NCI-H128 (cell line): Measurements from ENCODE around the gene LRMDA.
"Not testable (repeated sequence)": the region's sequence is repeated elsewhere in the genome, so short reads cannot be mapped to it uniquely, and the experiment has no call there.

Experiments used
- DNase-seq: peaks from one replicate; lab custom pipeline; 2025; ENCODE audit not compliant: unreplicated experiment; lab: John Stamatoyannopoulos, UW

LRMDA gene

DNA sequence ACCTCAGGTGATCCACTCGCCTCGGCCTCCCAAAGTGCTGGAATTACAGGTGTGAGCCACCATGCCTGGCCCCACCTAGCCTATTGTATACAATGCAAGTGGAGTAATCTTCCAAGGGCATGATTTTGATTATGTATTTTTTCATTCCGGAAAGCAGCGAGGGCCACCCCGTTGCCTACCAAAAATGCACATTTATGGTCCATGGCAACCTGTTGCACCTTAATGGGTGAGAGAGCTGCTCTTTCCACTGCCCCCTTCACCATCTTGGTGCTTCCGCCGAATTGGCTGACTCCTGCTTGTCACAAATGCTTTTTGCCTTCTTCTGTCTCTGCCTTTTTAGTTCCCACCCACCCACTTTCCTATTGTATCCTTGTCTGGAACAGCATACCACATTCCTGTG is 699.5 kb downstream of the LRMDA start:
- DNase-seq = no peak

DNA sequence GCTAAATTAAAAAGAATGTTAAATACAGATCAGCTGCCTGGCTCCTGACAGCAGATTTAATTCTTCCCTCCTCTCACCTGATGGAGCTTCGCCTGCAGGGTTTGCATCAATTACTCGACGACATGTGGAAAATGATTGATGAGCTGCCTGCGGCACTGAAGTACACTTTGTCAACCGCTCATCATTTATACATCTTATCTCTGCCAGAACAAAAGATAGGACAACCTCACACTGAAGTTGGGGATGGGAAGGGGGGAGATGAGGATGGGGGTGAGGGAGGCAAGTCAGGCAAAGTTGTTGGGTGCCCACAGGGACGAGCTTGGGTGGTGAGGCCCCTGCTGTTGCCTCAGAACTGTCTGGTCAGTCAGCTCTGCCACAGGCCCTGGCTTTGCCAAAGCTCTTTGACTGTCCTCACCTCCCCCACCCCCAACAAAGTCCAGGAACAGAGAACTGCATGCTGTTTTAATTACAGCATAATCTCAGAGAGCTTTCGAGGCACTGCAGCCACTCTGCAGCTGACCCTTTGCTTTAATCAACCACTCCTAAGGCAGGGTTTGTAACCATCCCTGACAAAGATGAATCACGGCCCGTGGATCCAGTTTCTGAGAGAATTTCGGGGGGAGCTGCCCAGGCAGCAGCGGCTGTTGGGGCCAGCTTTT is 702.3 kb downstream of the LRMDA start:
- peak; percentile 8 for DNase-seq

DNA sequence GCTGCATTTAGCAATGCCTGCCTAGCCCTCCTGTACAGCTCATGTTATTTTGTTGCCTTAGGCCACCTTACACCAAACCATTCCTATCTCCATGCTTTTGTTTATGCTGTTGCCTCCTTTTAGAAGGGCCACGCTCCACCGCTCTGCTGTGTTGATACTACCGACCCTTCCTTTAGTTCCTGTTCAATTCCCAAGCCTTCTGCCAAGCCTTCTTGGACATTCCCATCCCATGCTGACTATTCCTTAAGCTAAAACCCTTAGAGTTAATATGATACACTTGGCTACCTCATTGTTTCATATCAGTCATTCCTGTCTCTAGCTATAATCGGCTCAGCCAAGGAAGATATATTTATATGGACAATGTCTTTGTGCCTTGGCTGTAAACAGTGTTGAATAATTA is 705.5 kb downstream of the LRMDA start:
- no peak for DNase-seq

DNA sequence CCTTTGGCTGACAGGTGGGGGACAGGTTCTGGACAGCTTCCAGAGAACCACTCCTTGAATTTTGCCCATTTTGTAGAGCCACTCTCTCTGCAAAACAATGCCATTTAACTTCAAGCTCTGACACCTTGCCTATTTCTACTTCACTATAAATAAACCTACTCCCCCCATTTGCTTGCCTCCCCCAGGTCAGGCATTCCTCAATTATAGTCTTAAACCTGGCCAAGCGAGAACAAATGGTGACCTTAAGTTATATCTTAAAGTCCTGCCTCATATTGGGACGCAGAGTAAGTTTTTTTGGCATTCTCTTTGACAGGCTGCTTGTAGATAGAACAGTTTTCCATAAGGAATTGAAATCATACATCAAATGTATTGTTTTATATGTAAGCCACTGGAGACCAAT is 706.9 kb downstream of the LRMDA start:
- no peak for DNase-seq

DNA sequence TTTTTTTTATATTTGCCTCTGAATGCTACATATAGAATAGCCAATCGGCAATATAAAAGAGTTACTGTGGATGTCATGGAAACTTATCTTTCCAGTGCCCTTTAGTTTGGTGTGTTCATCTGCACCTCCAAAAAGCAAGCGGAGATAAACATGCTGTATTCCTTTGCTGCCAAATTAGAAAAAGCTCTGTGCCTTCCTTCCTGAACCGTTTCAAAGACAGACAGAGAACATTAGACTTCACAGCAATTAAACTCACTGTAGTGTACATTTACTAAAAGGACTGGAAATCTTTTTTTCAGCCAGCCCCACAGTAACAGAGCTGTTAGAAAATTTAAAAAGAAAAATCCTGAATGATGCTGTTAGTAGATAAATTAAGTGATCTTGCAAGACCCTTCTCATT is 707.5 kb downstream of the LRMDA start:
- DNase-seq = no peak

DNA sequence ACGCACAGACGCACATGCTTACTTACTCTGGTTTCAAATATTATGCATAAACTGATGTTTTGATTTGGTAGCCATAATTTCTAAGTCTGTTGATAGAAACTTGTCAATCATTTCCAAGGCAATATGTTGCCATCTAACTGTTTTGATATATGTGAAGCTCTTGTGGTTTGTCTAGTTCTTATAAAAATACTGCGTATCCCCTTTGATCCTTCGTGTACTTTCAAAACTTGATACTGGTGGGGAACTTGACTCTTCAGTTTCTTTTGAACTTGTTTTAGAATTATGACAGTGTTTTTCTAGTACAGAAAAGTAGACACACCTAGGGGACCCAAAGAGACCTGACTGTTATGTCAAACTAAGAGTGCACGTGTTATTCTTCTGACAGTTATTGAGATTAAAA is 708.0 kb downstream of the LRMDA start:
- DNase-seq = no peak

DNA sequence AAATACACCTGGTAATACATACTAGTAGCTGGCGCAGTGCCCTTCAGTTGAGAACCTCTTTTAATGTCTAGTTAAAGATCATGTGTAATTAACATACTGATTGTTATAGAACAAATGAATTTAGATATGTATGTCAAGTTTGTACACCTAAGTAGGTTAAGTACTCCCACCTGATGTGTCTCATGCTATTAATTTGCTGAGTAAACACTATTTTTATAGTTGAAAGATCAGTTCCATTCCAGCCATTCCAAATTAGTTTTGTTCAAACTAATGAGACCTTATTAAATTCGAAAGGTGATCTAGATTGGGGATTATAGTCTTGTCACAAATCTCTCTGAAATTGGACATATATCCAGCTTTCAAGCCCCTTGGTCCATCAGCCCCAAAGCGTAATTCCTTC is 710.0 kb downstream of the LRMDA start:
- no peak for DNase-seq

DNA sequence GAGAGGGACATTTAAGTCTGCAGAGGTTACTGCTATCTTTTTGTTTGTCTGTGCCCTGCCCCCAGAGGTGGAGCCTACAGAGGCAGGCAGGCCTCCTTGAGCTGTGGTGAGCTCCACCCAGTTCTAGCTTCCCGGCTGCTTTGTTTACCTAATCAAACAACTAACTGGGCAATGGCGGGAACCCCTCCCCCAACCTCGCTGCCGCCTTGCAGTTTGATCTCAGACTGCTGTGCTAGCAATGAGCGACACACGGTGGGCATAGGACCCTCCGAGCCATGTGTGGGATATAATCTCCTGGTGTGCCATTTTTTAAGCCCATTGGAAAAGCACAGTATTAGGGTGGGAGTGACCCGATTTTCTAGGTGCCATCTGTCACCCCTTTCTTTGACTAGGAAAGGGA is 716.8 kb downstream of the LRMDA start:
- DNase-seq = not testable (repeated sequence)

DNA sequence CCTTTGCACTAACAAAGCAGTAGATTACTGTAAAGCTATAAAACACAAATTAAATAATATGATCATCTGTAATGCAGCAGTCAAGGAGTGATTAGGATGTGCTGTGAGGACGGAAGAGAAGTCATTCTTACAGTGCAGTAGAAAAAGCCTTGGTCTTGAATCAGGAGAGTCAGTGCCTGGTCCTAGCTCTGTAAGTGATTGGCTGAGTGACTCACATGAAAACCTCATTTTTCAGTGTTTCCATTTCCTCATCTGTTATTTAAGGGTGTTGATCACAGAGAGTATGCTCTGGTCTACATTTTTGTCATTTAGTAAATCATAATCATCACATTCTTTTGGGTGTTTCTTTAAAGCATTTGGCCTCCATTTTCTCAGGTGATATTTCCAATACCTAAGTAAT is 717.8 kb downstream of the LRMDA start:
- DNase-seq = no peak

DNA sequence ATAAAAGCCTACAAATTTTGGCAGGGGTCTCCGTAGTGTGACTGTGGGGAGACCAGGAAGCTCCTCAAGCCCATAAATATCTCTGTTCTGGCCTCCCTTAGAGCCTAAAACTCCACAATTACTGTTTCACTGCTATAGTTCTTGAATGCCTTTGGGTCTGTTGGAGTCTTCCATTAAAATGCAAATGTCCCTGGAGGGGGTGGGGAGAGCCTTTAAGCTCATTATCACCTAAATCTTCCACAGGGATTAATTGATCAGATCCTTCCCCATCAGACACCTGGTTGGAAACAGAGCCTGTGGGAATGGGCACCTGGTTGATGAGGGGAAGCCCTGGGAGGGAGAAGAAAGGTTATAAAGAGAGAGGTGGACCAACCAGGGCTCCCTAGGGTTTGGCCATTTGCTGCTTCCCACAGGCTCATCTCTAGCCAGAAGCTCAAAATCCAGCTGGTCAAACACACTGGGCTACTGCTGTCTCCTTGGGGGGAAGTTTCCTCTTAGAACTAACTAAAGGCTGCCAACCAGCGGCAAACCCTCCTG is 718.2 kb downstream of the LRMDA start:
- no peak for DNase-seq

DNA sequence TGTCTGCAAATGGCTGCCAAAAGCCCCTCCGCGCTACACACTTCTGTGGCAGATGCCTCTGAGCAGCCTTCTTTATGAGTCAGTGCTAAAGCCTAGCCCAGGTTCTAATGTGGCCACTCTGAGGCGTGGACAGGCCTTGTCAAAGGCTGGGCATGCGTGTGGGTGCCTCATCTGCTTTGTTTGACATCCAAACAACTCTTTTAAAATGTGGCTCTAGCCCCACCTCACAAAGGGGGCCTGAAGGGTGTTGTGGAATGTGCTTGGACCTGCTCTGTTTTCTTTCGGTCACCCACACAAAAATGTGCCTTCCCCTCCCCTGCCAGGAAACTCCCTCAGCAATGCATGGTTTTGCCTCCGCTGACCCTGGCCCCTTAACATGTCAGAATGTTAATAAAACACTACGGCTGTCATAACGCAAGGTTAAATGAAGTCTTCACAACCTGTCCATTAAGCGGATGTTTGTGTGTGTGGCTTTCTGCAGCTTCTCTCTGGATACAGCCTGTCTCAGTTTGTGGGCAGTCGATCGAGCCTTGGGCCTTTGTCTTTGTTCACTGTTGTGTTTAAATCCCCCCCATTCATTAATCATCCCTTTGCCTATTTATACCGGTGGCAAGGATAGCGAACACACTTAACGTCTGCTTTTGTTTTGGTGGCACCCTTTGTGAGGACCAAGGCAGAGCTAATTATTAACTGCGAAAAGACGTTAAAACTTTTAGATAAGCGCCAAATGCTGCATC is 718.9 kb downstream of the LRMDA start:
- no peak for DNase-seq

DNA sequence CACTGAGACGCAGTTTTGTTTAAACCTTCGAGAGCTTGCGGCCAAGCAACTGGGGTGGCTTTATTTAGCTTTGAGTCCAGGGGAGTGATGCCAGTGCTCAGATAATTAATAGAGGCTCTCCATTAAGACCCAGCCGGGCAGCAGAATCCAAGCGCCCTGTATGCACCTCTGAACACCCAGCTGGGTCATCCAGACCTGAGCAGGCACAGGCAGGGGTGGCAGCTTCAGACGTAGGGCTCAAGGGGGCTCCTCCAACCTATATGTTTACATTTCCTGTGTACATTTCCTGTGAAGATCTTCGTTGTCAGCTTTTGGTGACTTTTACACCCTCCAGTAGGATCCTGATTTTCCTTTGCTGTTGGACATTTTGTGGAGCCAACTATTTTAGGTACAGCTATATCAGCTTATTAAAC is 719.5 kb downstream of the LRMDA start:
- DNase-seq = no peak

DNA sequence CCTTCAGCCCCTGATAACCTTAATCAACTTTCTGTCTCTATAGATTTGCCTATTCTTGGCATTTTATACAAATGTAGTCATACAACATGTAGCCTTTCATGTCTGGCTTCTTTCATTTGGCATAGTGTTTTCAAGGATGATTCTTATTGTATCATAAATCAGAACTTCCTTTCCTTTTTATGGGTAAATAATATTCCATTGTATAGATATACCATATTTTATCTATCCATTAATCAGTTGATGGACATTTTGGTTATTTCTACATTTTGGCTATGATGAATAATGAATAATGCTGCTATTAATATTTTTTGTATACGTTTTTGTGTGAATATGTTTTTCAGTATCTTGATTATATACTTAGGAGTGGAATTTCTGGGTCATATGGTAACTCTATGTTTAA is 720.8 kb downstream of the LRMDA start:
- no peak for DNase-seq

DNA sequence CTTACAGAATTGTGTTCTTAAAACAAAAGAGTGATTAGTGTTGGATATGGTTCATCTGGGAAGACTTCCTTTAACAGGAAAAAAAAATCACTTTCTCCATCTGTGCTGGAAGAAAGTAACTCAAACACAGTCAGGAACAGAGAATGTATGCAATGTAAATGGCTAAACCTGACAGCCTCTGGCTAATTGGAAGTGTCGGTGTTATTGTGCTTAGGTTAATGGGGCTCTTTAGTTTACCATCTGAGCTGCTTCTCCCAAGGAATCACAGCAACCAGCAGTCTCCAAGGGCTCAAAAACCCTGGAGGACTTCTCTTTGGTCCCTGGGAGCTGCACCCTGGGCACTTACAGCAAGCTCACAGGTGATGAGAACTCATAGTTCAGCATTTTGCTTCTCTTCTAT is 724.5 kb downstream of the LRMDA start:
- DNase-seq = no peak

DNA sequence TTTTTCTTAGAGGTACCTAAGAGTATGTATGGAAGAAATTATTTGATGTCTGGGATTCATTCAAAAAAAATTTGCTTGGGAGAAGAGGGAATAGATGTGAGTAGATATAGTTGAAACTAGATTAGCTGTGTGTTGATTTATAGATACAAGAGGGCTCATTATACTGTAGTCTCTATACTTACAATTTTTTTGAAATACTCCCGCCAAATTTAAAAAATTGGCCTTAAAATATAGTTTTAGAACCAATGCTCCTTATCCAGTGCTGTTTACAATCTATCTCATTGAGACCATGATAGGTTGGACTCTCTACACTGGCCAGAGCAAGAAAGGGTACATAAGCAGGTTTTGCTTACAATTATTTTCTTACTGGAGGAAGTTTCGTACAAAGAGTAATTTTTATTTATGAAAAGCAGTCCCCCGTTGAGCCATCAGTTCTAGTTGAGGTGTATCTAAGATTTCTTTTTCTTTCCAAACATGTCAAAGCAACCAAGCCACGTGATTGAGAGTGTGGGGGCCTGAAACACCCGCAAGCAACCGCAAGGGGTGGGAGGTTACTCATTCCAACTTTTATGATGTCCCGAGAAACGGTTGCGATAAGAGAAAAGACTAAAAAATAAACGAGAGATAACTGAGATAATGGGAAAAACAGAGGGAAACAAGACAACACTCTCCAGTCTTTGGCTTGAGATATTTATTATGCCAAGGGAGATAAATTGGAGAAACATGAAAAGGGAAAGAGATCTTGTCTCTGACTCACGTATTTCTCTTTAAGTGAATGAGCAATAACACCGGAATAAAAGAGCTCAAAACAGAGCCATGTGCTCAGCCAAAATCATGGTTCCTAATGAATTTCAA is 729.2 kb downstream of the LRMDA start:
- no peak for DNase-seq

DNA sequence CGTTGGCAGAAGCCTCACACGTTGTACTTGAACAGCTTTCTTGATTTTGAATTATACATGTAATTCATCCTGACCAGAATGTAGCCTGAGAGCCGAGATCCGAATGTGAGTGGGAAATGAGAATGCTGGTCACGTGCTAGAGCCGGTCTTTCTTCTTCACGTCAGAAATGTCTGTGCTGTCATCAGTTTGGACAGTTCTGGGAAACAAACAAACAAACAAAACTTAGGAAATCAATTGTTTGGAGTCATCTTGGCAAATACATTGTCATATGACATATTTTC is 729.8 kb downstream of the LRMDA start:
- DNase-seq = no peak

DNA sequence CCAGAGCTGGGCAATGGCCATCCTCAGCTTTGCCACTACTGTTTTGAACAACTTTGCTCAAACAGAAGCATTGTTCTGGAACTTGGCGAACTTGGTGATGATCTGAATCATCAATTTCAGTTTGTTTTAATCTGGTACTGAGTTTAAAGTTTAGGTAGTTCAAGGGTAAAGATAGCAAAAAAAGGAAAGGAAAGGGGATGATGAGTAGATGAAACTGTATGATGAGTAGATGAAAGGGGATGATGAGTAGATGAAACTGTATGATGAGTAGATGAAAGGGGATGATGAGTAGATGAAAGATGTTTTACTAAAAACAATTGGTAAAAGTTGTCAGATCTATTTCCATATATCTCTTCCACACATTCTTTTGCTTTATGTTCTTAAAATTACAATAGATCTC is 737.0 kb downstream of the LRMDA start:
- no peak for DNase-seq

DNA sequence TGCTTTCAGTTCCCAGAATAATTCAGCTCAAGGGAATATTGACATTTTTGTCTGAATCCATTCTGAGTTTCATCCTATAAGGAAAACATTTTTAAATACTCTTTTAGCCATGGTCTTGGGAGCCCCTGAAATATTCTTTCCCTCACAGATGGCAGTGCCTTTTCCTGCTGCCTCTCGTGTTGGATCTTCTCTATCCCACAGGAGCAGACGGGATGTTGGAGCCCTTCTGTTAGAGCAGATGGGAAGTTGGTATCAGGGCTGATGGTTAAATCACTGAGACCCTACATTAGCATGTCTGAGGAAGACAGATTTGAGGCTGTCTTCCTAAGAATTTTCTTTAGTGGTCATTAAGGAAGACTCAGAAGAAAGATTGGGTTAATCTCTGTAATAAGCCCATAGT is 737.8 kb downstream of the LRMDA start:
- no peak for DNase-seq

DNA sequence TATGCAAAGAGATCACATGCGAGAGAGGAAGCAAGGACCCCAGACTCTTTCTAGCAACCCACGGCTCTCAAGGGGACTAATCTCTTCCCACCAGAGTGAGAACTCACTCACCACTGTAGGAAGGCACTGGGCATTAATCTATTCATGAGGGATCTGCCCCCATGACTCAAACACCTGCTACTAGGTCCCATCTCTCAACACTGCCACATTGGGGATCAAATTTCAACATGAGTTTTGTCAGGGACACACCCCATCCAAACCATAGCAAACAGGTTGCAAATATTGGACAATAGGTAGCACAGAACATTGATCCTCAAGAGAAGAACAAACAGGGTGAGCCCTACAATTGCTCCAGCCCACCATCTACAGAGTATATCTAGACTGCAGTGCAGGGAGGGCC is 740.6 kb downstream of the LRMDA start:
- no peak for DNase-seq

DNA sequence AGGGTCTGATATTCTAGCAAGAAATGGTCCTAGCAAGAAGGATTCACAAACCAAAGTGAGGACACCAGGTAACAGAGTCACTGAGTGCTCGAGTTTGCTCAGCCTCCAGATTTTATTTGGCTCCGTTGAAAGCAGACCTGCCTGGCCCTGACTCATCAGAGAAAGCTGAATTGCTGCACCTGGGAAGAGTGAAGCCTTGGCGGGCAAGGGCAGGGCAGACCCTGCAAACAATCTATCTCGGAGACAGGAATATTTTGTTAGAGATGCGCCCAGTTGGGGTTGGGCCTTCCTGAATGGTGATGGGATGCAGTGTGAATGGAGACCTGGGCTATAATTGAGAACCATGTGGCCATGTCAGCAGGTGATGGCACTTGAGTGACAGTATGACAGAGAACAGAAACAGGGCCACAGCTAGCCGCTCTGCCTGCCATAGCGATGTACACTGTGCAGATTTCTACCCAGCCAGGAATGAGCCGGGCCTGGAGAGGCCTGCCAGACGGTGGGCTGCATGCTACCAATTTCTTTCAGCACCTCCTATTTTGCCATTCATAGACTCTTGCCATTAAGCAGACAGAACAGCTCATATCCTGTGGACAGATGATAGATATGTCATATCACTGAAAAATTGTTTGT is 744.2 kb downstream of the LRMDA start:
- no peak for DNase-seq

DNA sequence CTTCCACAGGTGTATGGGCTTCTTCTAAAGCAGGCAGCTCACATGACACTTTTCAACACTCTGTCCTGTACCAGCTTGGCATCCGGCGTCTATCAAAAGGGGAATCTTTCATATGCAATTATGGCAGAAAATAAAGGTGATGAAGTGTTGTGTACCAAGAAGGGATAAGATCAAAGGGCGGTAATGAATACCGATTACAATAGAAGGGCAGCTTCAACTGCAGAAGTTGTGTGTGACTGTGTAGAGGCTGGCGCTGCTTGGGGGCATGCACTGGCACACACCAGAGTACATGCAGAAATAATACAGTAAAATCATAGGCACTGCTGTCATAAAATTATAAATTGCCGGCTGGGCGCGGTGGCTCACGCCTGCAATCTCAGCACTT is 744.7 kb downstream of the LRMDA start:
- DNase-seq = no peak

DNA sequence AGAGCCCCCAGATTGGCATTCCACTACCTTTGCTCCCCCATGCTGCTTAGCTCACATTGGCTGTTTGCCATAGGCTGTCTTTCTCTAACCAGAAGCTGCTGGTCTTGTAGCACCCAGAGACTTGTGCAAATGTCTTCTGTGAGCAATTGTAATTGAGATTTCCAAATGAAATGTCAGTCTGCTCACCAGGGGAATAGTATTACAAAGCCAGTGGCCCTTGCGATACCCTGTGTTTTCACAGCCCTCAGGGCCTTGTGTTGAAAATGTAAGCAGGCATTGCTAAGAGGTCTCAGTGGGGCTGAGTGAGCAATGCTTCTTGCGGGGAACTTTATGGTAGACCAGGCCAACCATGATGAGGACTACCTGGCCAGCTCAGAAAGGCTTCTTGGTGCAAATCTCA is 746.5 kb downstream of the LRMDA start:
- no peak for DNase-seq
